ENCODE measurements around the gene ALKBH5.

GRCh38 chr17:18230288-18231141 lies 46.9 kb downstream of the ALKBH5 start:
- TF ChIP-seq CTCF (IDR thresholded peaks at IDR 0.05 in 4 of 5, conservative IDR thresholded peaks at IDR 0.05 in 1 of 5), result no peak
- TF ChIP-seq POLR2A (IDR thresholded peaks at IDR 0.05), result no peak
